ENCODE results near the gene COA5. TPM values are rescaled to one million over a fixed set of nuclear protein-coding genes. Genes with fewer than 3 reads are reported as not detected.
A peak's percentile ranks its signal among the peaks of the same experiment; 100 is the strongest.

COA5 gene
- total RNA-seq (2014; rRNA removed; shearing (Covaris generic)), result 23.8 and 30.0 TPM in 2 replicates

GRCh38 chr2:98608116-98608961, at the start of gene COA5, which contains the start of gene UNC50:
Gene COA5, minus strand, starts transcription at chr2:98608512. Its CDS starts 107 bp downstream, at chr2:98608405.
Gene UNC50, plus strand, starts transcription at chr2:98608589. Its CDS starts 1,171 bp downstream, at chr2:98609760.
- peak; percentile 86 for DNase-seq (ENCODE audit: low spot score)

- DNase-seq (ENCODE audit: low spot score), result no peak
Observed at GRCh38 chr2:98656800-98657199, 48.5 kb upstream of the COA5 start.

- DNase-seq (ENCODE audit: low spot score), result no peak
Observed at GRCh38 chr2:98654699-98655495, 46.6 kb upstream of the COA5 start.

GRCh38 chr2:98650998-98651397, 42.7 kb upstream of the COA5 start:
- no peak for DNase-seq (ENCODE audit: low spot score)

- DNase-seq (ENCODE audit: low spot score), result no peak
Observed at GRCh38 chr2:98649992-98650375, 41.7 kb upstream of the COA5 start.

- DNase-seq (ENCODE audit: low spot score), result peak; percentile 93
Observed at GRCh38 chr2:98649135-98649991, 41.1 kb upstream of the COA5 start.

GRCh38 chr2:98648451-98648850, 40.1 kb upstream of the COA5 start:
- DNase-seq (ENCODE audit: low spot score), result no peak

- no peak for DNase-seq (ENCODE audit: low spot score)
Observed at GRCh38 chr2:98647636-98648035, 39.3 kb upstream of the COA5 start.

GRCh38 chr2:98643496-98644100, 35.3 kb upstream of the COA5 start:
- DNase-seq (ENCODE audit: low spot score), result no peak

- DNase-seq (ENCODE audit: low spot score), result no peak
Observed at GRCh38 chr2:98637401-98638147, 29.3 kb upstream of the COA5 start.

- peak; percentile 20 for DNase-seq (ENCODE audit: low spot score)
Observed at GRCh38 chr2:98634406-98635092, 26.2 kb upstream of the COA5 start.

- no peak for DNase-seq (ENCODE audit: low spot score)
Observed at GRCh38 chr2:98632351-98632750, 24.0 kb upstream of the COA5 start.

GRCh38 chr2:98623657-98624056, 15.3 kb upstream of the COA5 start:
- no peak for DNase-seq (ENCODE audit: low spot score)

- DNase-seq (ENCODE audit: low spot score), result no peak
Observed at GRCh38 chr2:98617149-98617548, 8.8 kb upstream of the COA5 start.

GRCh38 chr2:98615481-98615880, 7.2 kb upstream of the COA5 start:
- no peak for DNase-seq (ENCODE audit: low spot score)

GRCh38 chr2:98614024-98614739, 5.9 kb upstream of the COA5 start:
- no peak for DNase-seq (ENCODE audit: low spot score)

GRCh38 chr2:98608962-98609604, 771 bp upstream of the COA5 start:
- DNase-seq (ENCODE audit: low spot score), result peak; percentile 26

GRCh38 chr2:98607741-98608115, 584 bp downstream of the COA5 start:
- DNase-seq (ENCODE audit: low spot score), result peak; percentile 33

- no peak for DNase-seq (ENCODE audit: low spot score)
Observed at GRCh38 chr2:98607104-98607503, 1.2 kb downstream of the COA5 start.
